H1 (cell line): ENCODE measurements around the gene FKTN. TPM values are rescaled to one million over a fixed set of nuclear protein-coding genes. Genes with fewer than 3 reads are reported as not detected.
A peak's percentile ranks its signal among the peaks of the same experiment; 100 is the strongest.

Experiments
- CTCF ChIA-PET: fragments of 300-600 bp; sonication (Branson Sonifier 250); formaldehyde crosslinking; loops from one replicate; lab custom pipeline; 2021; ENCODE audit not compliant: partially characterized antibody; lab: Charles Lee
- POLR2A ChIA-PET: fragments of 300-600 bp; sonication (Branson Sonifier 250); formaldehyde crosslinking; loops from one replicate; lab custom pipeline; 2021; ENCODE audit warnings: inconsistent platforms; ENCODE audit not compliant: partially characterized antibody; lab: Charles Lee
- DNase-seq, 2 experiments: peaks; one replicate each; pipeline versions ENCODE4 v3.0.0 to v3.0.0-alpha.2; 2010 to 2022; ENCODE audit warnings: low spot score in 2 of 2, low read depth in 1 of 2, mixed read lengths in 1 of 2
- FAIRE-seq: peaks from 2 replicates; lab custom pipeline; 2011; peaks lifted over from hg19 to GRCh38; lab: Jason Lieb, UNC
- H2AFZ ChIP-seq: 2 replicates; pipeline ENCODE4 v1.8.1; 2012; ENCODE audit warnings: low read length, inconsistent platforms
- H2AK5ac ChIP-seq: 2 replicates; pipeline ENCODE4 v1.6.1; 2013; ENCODE audit warnings: low read depth, low read length
- H2BK120ac ChIP-seq: replicated peaks from 2 replicates; pipeline ENCODE3; 2013; ENCODE audit warnings: low read depth, low read length, inconsistent platforms
- H2BK12ac ChIP-seq: 2 replicates; pipeline ENCODE4 v1.6.1; 2013; ENCODE audit warnings: low read depth, low read length
- H2BK15ac ChIP-seq: 2 replicates; pipeline ENCODE4 v1.6.1; 2013; ENCODE audit warnings: low read length
- H2BK20ac ChIP-seq: 2 replicates; pipeline ENCODE4 v1.6.1; 2013; ENCODE audit warnings: low read length
- H2BK5ac ChIP-seq: 2 replicates; pipeline ENCODE4 v1.6.1; 2013; ENCODE audit warnings: low read depth, low read length
- H3K14ac ChIP-seq: 2 replicates; pipeline ENCODE4 v1.6.1; 2013; ENCODE audit warnings: inconsistent platforms; ENCODE audit not compliant: insufficient read length
- H3K18ac ChIP-seq: 2 replicates; pipeline ENCODE4 v1.6.1; 2013; ENCODE audit warnings: low read length; ENCODE audit errors: extremely low read depth
- H3K23ac ChIP-seq: 2 replicates; pipeline ENCODE4 v1.6.1; 2013; ENCODE audit warnings: inconsistent platforms; ENCODE audit not compliant: insufficient read length
- H3K23me2 ChIP-seq: 2 replicates; pipeline ENCODE4 v1.6.1; 2013; ENCODE audit warnings: low read depth, low read length
- H3K27ac ChIP-seq: 2 replicates; pipeline ENCODE4 v1.6.1; 2011; ENCODE audit warnings: low read depth, low read length, inconsistent platforms
- H3K27me3 ChIP-seq, 4 experiments: replicated peaks in 1 of 4; 1 replicate in 1 of 4; 2 replicates in 3 of 4; pipeline versions ENCODE4 v1.6.1 to v1.8.1; 2011 to 2013; ENCODE audit warnings: low read length in 3 of 4, mild to moderate bottlenecking in 3 of 4, inconsistent platforms in 2 of 4, mixed read lengths in 2 of 4, moderate library complexity in 1 of 4; ENCODE audit not compliant: control insufficient read depth in 3 of 4, insufficient read depth in 3 of 4; ENCODE audit errors: extremely low read depth in 1 of 4
- H3K36me3 ChIP-seq, 4 experiments: 2 replicates each; pipeline versions ENCODE4 v1.6.1 to v1.8.1; 2011 to 2013; ENCODE audit warnings: mild to moderate bottlenecking in 4 of 4, low read length in 3 of 4, moderate library complexity in 2 of 4, control low read depth in 1 of 4, inconsistent platforms in 1 of 4; ENCODE audit not compliant: insufficient read depth in 4 of 4, control insufficient read depth in 2 of 4
- H3K4ac ChIP-seq: replicated peaks from 2 replicates; pipeline ENCODE3; 2013; ENCODE audit warnings: low read length, low read depth, mixed read lengths, inconsistent platforms; ENCODE audit not compliant: insufficient read length
- H3K4me1 ChIP-seq, 4 experiments: replicated peaks in 1 of 4; 1 replicate in 1 of 4; 2 replicates in 3 of 4; pipeline versions ENCODE4 v1.6.1 to v1.8.1; 2011 to 2013; ENCODE audit warnings: low read length in 3 of 4, inconsistent platforms in 2 of 4, mixed read lengths in 1 of 4; ENCODE audit not compliant: insufficient read depth in 4 of 4, control insufficient read depth in 3 of 4
- H3K4me2 ChIP-seq, 2 experiments: 2 replicates each; pipeline versions ENCODE4 v1.6.1 to v1.8.1; 2011 to 2013; ENCODE audit warnings: low read depth in 2 of 2, low read length in 2 of 2, control low read depth in 1 of 2, inconsistent platforms in 1 of 2, mild to moderate bottlenecking in 1 of 2; ENCODE audit not compliant: insufficient read depth in 1 of 2
- H3K4me3 ChIP-seq, 4 experiments: fragments of 200-600, 300-600 bp in 1 of 4; sonication (generic), shearing (Covaris generic), sonication (Bioruptor Twin) in 1 of 4; 2 replicates each; pipeline versions ENCODE4 v1.5.1 to v1.8.1; 2011 to 2016; ENCODE audit warnings: low read length in 4 of 4, low read depth in 3 of 4, control low read depth in 2 of 4, inconsistent platforms in 2 of 4, mild to moderate bottlenecking in 2 of 4, mixed read lengths in 1 of 4, moderate library complexity in 1 of 4; ENCODE audit not compliant: insufficient read depth in 2 of 4; ENCODE audit errors: extremely low read depth in 1 of 4
- H3K56ac ChIP-seq: replicated peaks from 2 replicates; pipeline ENCODE3; 2013; ENCODE audit warnings: low read depth, mild to moderate bottlenecking, mixed read lengths, low read length, inconsistent platforms; ENCODE audit not compliant: insufficient read length
- H3K79me1 ChIP-seq: 2 replicates; pipeline ENCODE4 v1.6.1; 2013; ENCODE audit warnings: low read depth, low read length, control low read depth
- H3K79me2 ChIP-seq, 2 experiments: 2 replicates each; pipeline versions ENCODE4 v1.6.1 to v1.8.1; 2012 to 2013; ENCODE audit warnings: low read length in 2 of 2, mild to moderate bottlenecking in 2 of 2, inconsistent platforms in 1 of 2; ENCODE audit not compliant: insufficient read depth in 2 of 2, control insufficient read depth in 1 of 2
- H3K9ac ChIP-seq, 4 experiments: replicated peaks in 1 of 4; 1 replicate in 1 of 4; 2 replicates in 3 of 4; pipeline versions ENCODE4 v1.6.1 to v1.8.1; 2011 to 2013; ENCODE audit warnings: low read depth in 3 of 4, low read length in 3 of 4, control low read depth in 2 of 4, mild to moderate bottlenecking in 2 of 4, moderate library complexity in 2 of 4, inconsistent platforms in 1 of 4; ENCODE audit errors: extremely low read depth in 1 of 4
- H3K9me3 ChIP-seq, 2 experiments: 2 replicates each; pipeline versions ENCODE4 v1.6.1 to v1.8.1; 2012 to 2013; ENCODE audit warnings: mild to moderate bottlenecking in 2 of 2, moderate library complexity in 2 of 2, control low read depth in 1 of 2, inconsistent platforms in 1 of 2, low read depth in 1 of 2, low read length in 1 of 2, mixed read lengths in 1 of 2; ENCODE audit not compliant: insufficient read depth in 2 of 2
- H4K20me1 ChIP-seq, 2 experiments: replicated peaks in 1 of 2; 2 replicates each; pipeline versions ENCODE3 to v1.8.1; 2011 to 2013; ENCODE audit warnings: inconsistent platforms in 2 of 2, low read length in 2 of 2, mild to moderate bottlenecking in 1 of 2; ENCODE audit not compliant: insufficient read depth in 2 of 2, control insufficient read depth in 1 of 2
- H4K5ac ChIP-seq: 2 replicates; pipeline ENCODE4 v1.6.1; 2013; ENCODE audit warnings: low read length, low read depth, mixed read lengths, inconsistent platforms; ENCODE audit not compliant: insufficient read length
- H4K8ac ChIP-seq: 2 replicates; pipeline ENCODE4 v1.8.0; 2013; ENCODE audit warnings: mild to moderate bottlenecking, moderate library complexity, low read length, inconsistent platforms; ENCODE audit not compliant: insufficient read depth; ENCODE audit errors: extremely low read depth
- H4K91ac ChIP-seq: replicated peaks from 2 replicates; pipeline ENCODE3; 2013; ENCODE audit warnings: low read length, mixed read lengths, inconsistent platforms; ENCODE audit not compliant: insufficient read length
- CEBPB ChIP-seq: IDR thresholded peaks from 2 replicates; pipeline ENCODE4 v1.6.1; 2012; ENCODE audit warnings: low read depth, low read length
- CTCF ChIP-seq, 3 experiments: IDR thresholded peaks; 1 replicate in 2 of 3; 2 replicates in 1 of 3; pipeline versions ENCODE4 v1.5.1 to v1.6.1; 2011; ENCODE audit warnings: low read length in 3 of 3, mild to moderate bottlenecking in 3 of 3, inconsistent platforms in 2 of 3, low read depth in 1 of 3, moderate library complexity in 1 of 3; ENCODE audit not compliant: insufficient read depth in 1 of 3; ENCODE audit errors: control extremely low read depth in 1 of 3
- MAX ChIP-seq: IDR thresholded peaks from 2 replicates; pipeline ENCODE4 v1.6.1; 2012; ENCODE audit warnings: inconsistent platforms
- PHF8 ChIP-seq: fragments of 200-600 bp; sonication (generic); conservative IDR thresholded peaks from 2 replicates; pipeline ENCODE4 v1.7.1; 2012; ENCODE audit warnings: low read depth, mild to moderate bottlenecking, inconsistent platforms, low read length, moderate library complexity
- RBBP5 ChIP-seq: IDR thresholded peaks from 2 replicates; pipeline ENCODE4 v1.7.1; 2012; ENCODE audit warnings: low read depth, mild to moderate bottlenecking, inconsistent platforms, low read length, moderate library complexity, borderline replicate concordance
- SIX5 ChIP-seq: IDR thresholded peaks from 2 replicates; pipeline ENCODE4 v1.6.1; 2011; ENCODE audit warnings: mild to moderate bottlenecking, low read depth, low read length
- TCF12 ChIP-seq: IDR thresholded peaks from 2 replicates; pipeline ENCODE4 v1.6.1; 2011; ENCODE audit warnings: low read depth, mild to moderate bottlenecking, low read length
- YY1 ChIP-seq: IDR thresholded peaks from 2 replicates; pipeline ENCODE4 v1.6.1; 2011; ENCODE audit warnings: low read depth, mild to moderate bottlenecking, low read length
- WGBS, 2 experiments: shearing (Covaris generic) in 1 of 2; methylation state at CpG; one replicate each; pipeline versions ENCODE4 v1.1.6 to v1.1.7; 2013 to 2015; ENCODE audit warnings: low lambda C conversion rate in 2 of 2, mixed read lengths in 2 of 2, inconsistent platforms in 1 of 2, low coverage in 1 of 2, missing lambda C conversion rate in 1 of 2; ENCODE audit not compliant: insufficient replicate concordance in 2 of 2, insufficient coverage in 1 of 2, insufficient read length in 1 of 2; ENCODE audit errors: extremely low coverage in 1 of 2, missing lambda C conversion rate in 1 of 2; 5-methylcytosine and 5-hydroxymethylcytosine counted together
- polyA plus RNA-seq, 7 experiments: library from polyadenylated mRNA; depleted of rRNA in 3 of 7; stranded (reverse) in 5 of 7; unstranded in 2 of 7; fragments of >200 nt in 5 of 7; fragments of 200-250 nt in 2 of 7; gene quantifications; 1 replicate in 5 of 7; 2 replicates in 1 of 7; 4 replicates in 1 of 7; pipeline versions ENCODE4 v1.2.1 to v1.2.3, GENCODE V29; 2011 to 2013; ENCODE audit warnings: missing spikeins in 2 of 7, mixed read lengths in 2 of 7
- total RNA-seq: library from RNA; stranded (reverse); fragmentation: NEBNext Ultra II Directional; extraction: Animal tissue kit (Norgen Biotek cat#: 25700); gene quantifications from 2 replicates; pipeline ENCODE4 v1.2.1, GENCODE V29; 2021

The FKTN gene
- total and polyA plus RNA-seq, 2 of the 8 experiments (the other 6 are each of a cell fraction or from before 2014, with no cell fraction given), result 2.7 to 13.4 TPM

- no peak overlapping the region for H3K14ac ChIP-seq
- H4K8ac ChIP-seq, result peak overlapping the region; percentile 93
- no peak overlapping the region; the same call in 1 of the 2 replicates for H2BK12ac ChIP-seq
- WGBS, 2 experiments, result 9% methylated on average over 59 of the region's 75 CpGs; no CpG with 5 or more reads in 1 of the 2 experiments
- peak overlapping the region; percentile 10 for H4K5ac ChIP-seq
- FAIRE-seq (no peak), DNase-seq (peak in 1 of 2 experiments; percentile 68)
- no peak overlapping the region for H2BK20ac ChIP-seq
- peak overlapping the region; percentile 78 for H3K18ac ChIP-seq
- H2BK15ac ChIP-seq, result peak overlapping the region; percentile 61; the same call in 1 of the 2 replicates
- H3K56ac ChIP-seq, result peak overlapping the region; percentile 0
- no peaks in the 10 kb centered on the region for H3K9me3 ChIP-seq
- peak overlapping the region; percentile 31 to 57 (median 40); a peak in 5 of 7 replicates for H3K9ac ChIP-seq
- H3K4me1 ChIP-seq, result peaks cover 0 to 9% (median under 1%) of the 10 kb centered on the region in 4 experiments; a peak in 4 of 7 replicates
- peak overlapping the region; percentile 38 to 69 (median 44) for H3K4me3 ChIP-seq
- H3K36me3 ChIP-seq, result no peaks in the 10 kb centered on the region; a peak in 1 of 8 replicates
- no peak overlapping the region for H3K27ac ChIP-seq
- ChIA-PET POLR2A (interaction anchor here (0.6 to 1.4 kb wide), 3 partner anchors 38 to 83 kb away, joined by 3 to 5 read pairs (median 3); partner anchors contain the start of gene TMEM38B), CTCF (interaction anchor here (0.9 to 1.5 kb wide), 11 partner anchors 8 to 57 kb away, joined by 3 to 6 read pairs (median 4); no protein-coding TSS in a partner anchor)
- H3K4me2 ChIP-seq, result peak overlapping the region; percentile 74 to 83
- no peak overlapping the region for H2BK120ac ChIP-seq
- no peaks in the 10 kb centered on the region for H4K20me1 ChIP-seq
- no peak overlapping the region for H4K91ac ChIP-seq
- H3K23ac ChIP-seq, result no peak overlapping the region
- H2AFZ ChIP-seq, result peak overlapping the region; percentile 94
- H3K27me3 ChIP-seq, result peaks cover 10 to 44% (median 26%) of the 10 kb centered on the region in 4 experiments; a peak in 6 of 7 replicates
- peaks cover 3% of the 10 kb centered on the region; the same call in 1 of the 2 replicates for H3K23me2 ChIP-seq
- no peak overlapping the region for H2AK5ac ChIP-seq
- no peaks in the 10 kb centered on the region for H3K79me1 ChIP-seq
- H3K4ac ChIP-seq, result no peak overlapping the region
- H2BK5ac ChIP-seq, result no peak overlapping the region
- H3K79me2 ChIP-seq, result no peaks in the 10 kb centered on the region
- TF ChIP-seq CTCF (IDR thresholded peaks at IDR 0.05; ENCODE audit: control extremely low read depth in 1 of 3, insufficient read depth in 1 of 3, low read depth in 1 of 3, low read length in 3 of 3) (peak in 2 of 3 experiments; percentile 3 to 28; a peak in 2 of 4 replicates), CEBPB (no peak), MAX (peak; percentile 95), SIX5 (no peak), YY1 (no peak), RBBP5 (peak; percentile 76; the same call in 1 of the 2 replicates), TCF12 (no peak), PHF8 (0 out of 2 replicates have a peak, but pooled peaks have one; percentile 20)
Measured at GRCh38 chr9:105656131-105656921, 98.4 kb downstream of the FKTN start.
